WI38 (cell line): Measurements from ENCODE around the gene SYT9.

Experiments used
- H3K4me3 ChIP-seq: 2 replicates; pipeline ENCODE4 v1.5.1; 2011; ENCODE audit warnings: low read depth, mild to moderate bottlenecking, control low read depth, low read length
- CTCF ChIP-seq: IDR thresholded peaks from 2 replicates; pipeline ENCODE4 v1.5.1; 2012; ENCODE audit warnings: low read depth, mild to moderate bottlenecking, control low read depth, low read length

SYT9 gene

GRCh38 chr11:7413961-7414915, 162.5 kb downstream of the SYT9 start:
- no peak for TF ChIP-seq CTCF
- no peak overlapping the region for H3K4me3 ChIP-seq

GRCh38 chr11:7414973-7415817, 163.5 kb downstream of the SYT9 start:
- no peak overlapping the region for H3K4me3 ChIP-seq
- TF ChIP-seq CTCF = no peak

- no peak overlapping the region for H3K4me3 ChIP-seq
- no peak for TF ChIP-seq CTCF
These were observed 164.4 kb downstream of the SYT9 start for GRCh38 chr11:7416080-7416479.

- H3K4me3 ChIP-seq = no peak overlapping the region
- TF ChIP-seq CTCF = no peak
These were observed 165.6 kb downstream of the SYT9 start for GRCh38 chr11:7417328-7417727.

GRCh38 chr11:7418061-7418460, 166.4 kb downstream of the SYT9 start:
- TF ChIP-seq CTCF = no peak

GRCh38 chr11:7418906-7419305, 167.2 kb downstream of the SYT9 start:
- no peak for TF ChIP-seq CTCF
- H3K4me3 ChIP-seq = no peak overlapping the region

More at GRCh38 chr11:7418061-7418460, 166.4 kb downstream of the SYT9 start:
- no peak overlapping the region for H3K4me3 ChIP-seq
